HUDEP-2 (cell line): ENCODE results near the gene GPR162.
A peak's percentile ranks its signal among the peaks of the same experiment; 100 is the strongest.
"Not testable (repeated sequence)": the region's sequence is repeated elsewhere in the genome, so short reads cannot be mapped to it uniquely, and the experiment has no call there.

Experiments used
- DNase-seq, 76 experiments: peaks; one replicate each; lab custom pipeline; 2025; ENCODE audit not compliant: unreplicated experiment in 76 of 76; lab: John Stamatoyannopoulos, UW

The GPR162 gene

GRCh38 chr12:6870304-6870703 is 48.7 kb downstream of the GPR162 start:
- DNase-seq: not testable (repeated sequence)

DNA sequence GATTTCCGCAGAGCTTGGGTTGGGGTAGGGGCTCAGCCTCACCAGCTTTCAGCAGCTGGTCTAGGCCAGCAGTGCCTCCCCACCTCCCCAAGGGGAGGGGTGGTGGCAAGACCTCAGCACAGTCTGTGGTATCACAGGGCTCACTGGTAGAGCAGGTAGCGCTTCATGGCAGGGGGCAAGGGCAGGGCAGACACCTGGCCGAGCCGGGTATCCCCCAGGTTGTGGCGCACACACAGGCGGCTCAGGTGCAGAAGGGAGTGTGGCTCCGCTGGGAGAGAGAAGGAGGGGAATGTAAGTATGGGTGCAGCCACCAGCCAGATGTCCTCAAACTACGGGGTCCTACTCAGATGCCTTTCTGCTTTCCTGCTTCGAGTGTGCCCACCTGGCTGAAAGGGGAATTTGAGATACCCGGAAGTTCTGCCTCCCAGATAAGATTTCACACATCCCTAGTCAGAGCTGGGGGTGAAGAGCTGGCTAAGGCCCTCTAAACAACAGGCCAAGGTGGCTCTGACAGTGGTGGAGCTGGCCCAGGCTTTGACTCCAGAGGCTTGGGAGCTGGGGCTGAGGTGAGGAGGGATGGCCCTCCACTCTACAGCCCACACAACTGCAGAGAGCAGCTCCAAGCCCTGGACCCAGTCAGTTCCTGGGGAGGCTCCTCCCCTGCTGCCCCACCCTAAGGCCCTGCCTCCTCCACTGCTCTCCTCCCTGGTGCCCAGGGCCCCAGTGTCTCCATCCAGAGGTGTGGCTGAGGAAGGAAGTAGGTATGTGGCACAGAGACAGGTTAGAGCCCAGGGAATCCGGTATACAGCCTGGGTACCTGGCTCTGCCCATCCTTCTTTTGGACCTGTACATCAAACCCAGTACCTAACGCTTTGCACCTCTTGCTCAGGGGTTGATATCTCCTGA is 49.7 kb downstream of the GPR162 start:
- DNase-seq: peak in 53 of 76 experiments; percentile 4 to 66 (median 37)

DNA sequence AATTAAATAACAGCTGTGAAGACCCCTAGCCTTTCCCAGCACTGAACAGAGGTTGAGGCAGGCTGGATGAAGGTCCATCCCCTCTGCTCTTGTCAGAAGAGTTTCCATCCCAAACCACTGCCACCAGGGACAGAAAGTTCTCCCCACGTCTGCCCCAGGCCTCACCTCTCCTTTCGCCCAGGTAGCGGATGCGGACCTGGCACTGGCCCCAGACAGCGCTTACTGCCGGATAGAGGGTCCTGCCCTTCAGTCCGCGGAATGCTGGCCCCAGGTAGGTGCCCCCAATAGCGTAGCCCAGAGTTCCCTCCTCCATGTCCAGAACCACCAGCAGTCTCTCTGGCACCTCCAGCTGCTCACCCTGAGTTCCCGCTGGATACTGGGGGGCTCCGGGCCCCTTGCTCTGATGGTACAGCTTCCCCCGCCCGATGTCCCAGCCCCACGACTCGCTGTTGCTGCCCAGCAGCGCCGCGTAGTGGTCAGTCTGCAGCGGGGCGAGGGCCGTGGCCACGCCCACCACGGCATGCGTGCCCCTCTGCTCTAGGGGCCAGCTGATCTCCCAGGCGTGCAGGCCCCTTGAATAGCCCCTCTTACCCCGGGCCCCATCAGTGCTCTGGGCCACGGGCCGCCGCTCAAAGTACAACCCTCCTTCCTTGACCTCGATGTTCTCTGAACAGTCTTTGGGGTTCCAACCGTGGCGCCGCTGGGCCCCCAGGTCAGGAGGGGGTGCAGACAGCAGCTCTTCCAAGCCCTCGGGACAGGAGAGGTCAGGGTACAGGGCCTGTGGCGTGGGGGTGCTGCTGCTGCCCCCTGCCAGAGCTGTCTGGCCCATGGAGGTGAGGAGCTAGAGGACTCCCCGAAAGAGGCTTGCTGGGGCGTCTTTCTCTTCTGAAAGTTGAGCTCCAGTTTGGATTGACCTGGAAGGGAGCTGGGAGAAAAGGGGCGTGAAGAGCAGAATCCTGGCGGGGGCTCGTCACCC is 50.7 kb downstream of the GPR162 start:
- peak in 69 of 76 experiments; percentile 3 to 85 (median 63) for DNase-seq

- peak in 75 of 76 experiments; percentile 64 to 98 (median 93) for DNase-seq
Measured at GRCh38 chr12:6873094-6874014, 51.7 kb downstream of the GPR162 start, which contains the start of gene SPSB2. Gene SPSB2 (minus strand): TSS chr12:6873303. CDS start chr12:6872901, 402 bp downstream.

GRCh38 chr12:6874015-6874368 is 52.4 kb downstream of the GPR162 start:
- DNase-seq: not testable (repeated sequence)
